HEK293 (cell line): ENCODE data around the gene FBXL15.

ENCODE experiments used
- BCL11A ChIP-seq: fragments of 450-650 bp; formaldehyde crosslinking; IDR thresholded peaks from 2 replicates; pipeline ENCODE4 v1.5.1; 2016; ENCODE audit warnings: low read depth, missing biosample characterization, missing genetic modification characterization
- IKZF3 ChIP-seq: fragments of 450-650 bp; IDR thresholded peaks from 2 replicates; pipeline ENCODE4 v1.5.0; 2018; ENCODE audit warnings: missing biosample characterization, mild to moderate bottlenecking, missing genetic modification characterization, moderate library complexity
- MYNN ChIP-seq: fragments of 450-650 bp; formaldehyde crosslinking; IDR thresholded peaks from 2 replicates; pipeline ENCODE4 v1.5.1; 2016; ENCODE audit warnings: missing biosample characterization, missing genetic modification characterization, borderline replicate concordance
- PATZ1 ChIP-seq: fragments of 450-650 bp; formaldehyde crosslinking; IDR thresholded peaks from 2 replicates; pipeline ENCODE4 v1.5.1; 2016; ENCODE audit warnings: missing biosample characterization, missing genetic modification characterization
- TCF7L2 ChIP-seq: IDR thresholded peaks from 2 replicates; pipeline ENCODE4 v1.6.1; 2011; ENCODE audit warnings: low read depth, mild to moderate bottlenecking, inconsistent platforms, low read length, moderate library complexity, borderline replicate concordance
- YY1 ChIP-seq: fragments of 450-650 bp; formaldehyde crosslinking; IDR thresholded peaks from 2 replicates; pipeline ENCODE4 v1.5.1; 2018; ENCODE audit warnings: missing biosample characterization, missing genetic modification characterization
- ZBTB21 ChIP-seq: fragments of 450-650 bp; formaldehyde crosslinking; IDR thresholded peaks from 2 replicates; pipeline ENCODE4 v1.5.1; 2017; ENCODE audit warnings: missing biosample characterization, missing genetic modification characterization
- ZBTB44 ChIP-seq: fragments of 450-650 bp; IDR thresholded peaks from 2 replicates; pipeline ENCODE4 v1.5.1; 2018; ENCODE audit warnings: missing biosample characterization, mild to moderate bottlenecking, missing genetic modification characterization
- ZNF19 ChIP-seq: fragments of 450-650 bp; formaldehyde crosslinking; IDR thresholded peaks from 2 replicates; pipeline ENCODE4; 2016; ENCODE audit warnings: missing biosample characterization, missing genetic modification characterization, low read depth
- ZNF624 ChIP-seq: fragments of 450-650 bp; formaldehyde crosslinking; IDR thresholded peaks from 2 replicates; pipeline ENCODE4 v1.5.1; 2017; ENCODE audit warnings: missing biosample characterization, missing genetic modification characterization
- ZNF76 ChIP-seq: fragments of 450-650 bp; formaldehyde crosslinking; IDR thresholded peaks from 2 replicates; pipeline ENCODE4; 2016; ENCODE audit warnings: low read depth, missing biosample characterization, missing genetic modification characterization, borderline replicate concordance
- TF ChIP-seq, protein P1 (sequence below): fragments of 450-650 bp; formaldehyde crosslinking; IDR thresholded peaks from 2 replicates; pipeline ENCODE4 v1.5.1; 2016; ENCODE audit warnings: missing biosample characterization, missing genetic modification characterization
- TF ChIP-seq, protein P2 (sequence below): fragments of 450-650 bp; formaldehyde crosslinking; IDR thresholded peaks from 2 replicates; pipeline ENCODE4 v1.5.1; 2016; ENCODE audit warnings: missing biosample characterization, missing genetic modification characterization
- TF ChIP-seq, protein P3 (sequence below): fragments of 450-650 bp; formaldehyde crosslinking; IDR thresholded peaks from 2 replicates; pipeline ENCODE4 v1.5.1; 2016; ENCODE audit warnings: missing biosample characterization, missing genetic modification characterization

DNA sequence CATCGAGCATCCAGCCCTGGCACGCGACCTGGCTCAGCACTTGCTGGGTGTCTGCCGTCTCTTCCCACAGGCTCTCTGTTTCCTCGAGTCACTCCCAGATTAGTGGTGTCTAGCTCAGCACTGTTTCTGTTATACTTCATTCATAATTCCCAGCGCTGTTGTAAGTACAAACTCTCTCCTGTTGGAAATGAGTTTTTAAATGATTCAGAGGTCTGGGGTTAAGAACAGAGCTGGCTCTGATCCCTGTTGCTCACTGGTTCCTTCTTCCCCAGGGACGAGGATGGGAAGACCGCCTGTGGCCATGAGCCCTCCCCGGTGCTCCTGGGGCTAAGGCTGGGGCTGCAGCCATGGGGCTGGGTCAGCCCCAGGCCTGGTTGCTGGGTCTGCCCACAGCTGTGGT is 48.0 kb downstream of the FBXL15 start:
- TF ChIP-seq, protein P1, sequence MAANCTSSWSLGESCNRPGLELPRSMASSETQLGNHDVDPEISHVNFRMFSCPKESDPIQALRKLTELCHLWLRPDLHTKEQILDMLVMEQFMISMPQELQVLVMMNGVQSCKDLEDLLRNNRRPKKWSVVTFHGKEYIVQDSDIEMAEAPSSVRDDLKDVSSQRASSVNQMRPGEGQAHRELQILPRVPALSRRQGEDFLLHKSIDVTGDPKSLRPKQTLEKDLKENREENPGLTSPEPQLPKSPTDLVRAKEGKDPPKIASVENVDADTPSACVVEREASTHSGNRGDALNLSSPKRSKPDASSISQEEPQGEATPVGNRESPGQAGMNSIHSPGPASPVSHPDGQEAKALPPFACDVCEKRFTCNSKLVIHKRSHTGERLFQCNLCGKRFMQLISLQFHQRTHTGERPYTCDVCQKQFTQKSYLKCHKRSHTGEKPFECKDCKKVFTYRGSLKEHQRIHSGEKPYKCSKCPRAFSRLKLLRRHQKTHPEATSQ (tag by site-specific recombination): no peak
- TF ChIP-seq IKZF3 (tag by site-specific recombination) (no peak), PATZ1 (no peak), ZNF624 (tag by site-specific recombination) (no peak), YY1 (tag by site-specific recombination) (no peak), BCL11A (no peak), MYNN (tag by site-specific recombination) (no peak), ZNF19 (tag by site-specific recombination) (no peak), ZBTB44 (no peak), TCF7L2 (no peak), ZBTB21 (tag by site-specific recombination) (no peak), ZNF76 (tag by site-specific recombination) (no peak)
- TF ChIP-seq, protein P2, sequence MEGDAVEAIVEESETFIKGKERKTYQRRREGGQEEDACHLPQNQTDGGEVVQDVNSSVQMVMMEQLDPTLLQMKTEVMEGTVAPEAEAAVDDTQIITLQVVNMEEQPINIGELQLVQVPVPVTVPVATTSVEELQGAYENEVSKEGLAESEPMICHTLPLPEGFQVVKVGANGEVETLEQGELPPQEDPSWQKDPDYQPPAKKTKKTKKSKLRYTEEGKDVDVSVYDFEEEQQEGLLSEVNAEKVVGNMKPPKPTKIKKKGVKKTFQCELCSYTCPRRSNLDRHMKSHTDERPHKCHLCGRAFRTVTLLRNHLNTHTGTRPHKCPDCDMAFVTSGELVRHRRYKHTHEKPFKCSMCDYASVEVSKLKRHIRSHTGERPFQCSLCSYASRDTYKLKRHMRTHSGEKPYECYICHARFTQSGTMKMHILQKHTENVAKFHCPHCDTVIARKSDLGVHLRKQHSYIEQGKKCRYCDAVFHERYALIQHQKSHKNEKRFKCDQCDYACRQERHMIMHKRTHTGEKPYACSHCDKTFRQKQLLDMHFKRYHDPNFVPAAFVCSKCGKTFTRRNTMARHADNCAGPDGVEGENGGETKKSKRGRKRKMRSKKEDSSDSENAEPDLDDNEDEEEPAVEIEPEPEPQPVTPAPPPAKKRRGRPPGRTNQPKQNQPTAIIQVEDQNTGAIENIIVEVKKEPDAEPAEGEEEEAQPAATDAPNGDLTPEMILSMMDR (tag by site-specific recombination): no peak
- TF ChIP-seq, protein P3, sequence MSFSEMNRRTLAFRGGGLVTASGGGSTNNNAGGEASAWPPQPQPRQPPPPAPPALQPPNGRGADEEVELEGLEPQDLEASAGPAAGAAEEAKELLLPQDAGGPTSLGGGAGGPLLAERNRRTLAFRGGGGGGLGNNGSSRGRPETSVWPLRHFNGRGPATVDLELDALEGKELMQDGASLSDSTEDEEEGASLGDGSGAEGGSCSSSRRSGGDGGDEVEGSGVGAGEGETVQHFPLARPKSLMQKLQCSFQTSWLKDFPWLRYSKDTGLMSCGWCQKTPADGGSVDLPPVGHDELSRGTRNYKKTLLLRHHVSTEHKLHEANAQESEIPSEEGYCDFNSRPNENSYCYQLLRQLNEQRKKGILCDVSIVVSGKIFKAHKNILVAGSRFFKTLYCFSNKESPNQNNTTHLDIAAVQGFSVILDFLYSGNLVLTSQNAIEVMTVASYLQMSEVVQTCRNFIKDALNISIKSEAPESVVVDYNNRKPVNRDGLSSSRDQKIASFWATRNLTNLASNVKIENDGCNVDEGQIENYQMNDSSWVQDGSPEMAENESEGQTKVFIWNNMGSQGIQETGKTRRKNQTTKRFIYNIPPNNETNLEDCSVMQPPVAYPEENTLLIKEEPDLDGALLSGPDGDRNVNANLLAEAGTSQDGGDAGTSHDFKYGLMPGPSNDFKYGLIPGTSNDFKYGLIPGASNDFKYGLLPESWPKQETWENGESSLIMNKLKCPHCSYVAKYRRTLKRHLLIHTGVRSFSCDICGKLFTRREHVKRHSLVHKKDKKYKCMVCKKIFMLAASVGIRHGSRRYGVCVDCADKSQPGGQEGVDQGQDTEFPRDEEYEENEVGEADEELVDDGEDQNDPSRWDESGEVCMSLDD (tag by site-specific recombination): no peak
